GM12878 (cell line): ENCODE data around the gene PUM2. TPM values are rescaled to one million over a fixed set of nuclear protein-coding genes. Genes with fewer than 3 reads are reported as not detected.

ENCODE experiments used
- ATAC-seq: fragments of 200-7000 bp; cut with Tn5 transposase; 3 replicates; pipeline ENCODE4 v1.9.1; 2020; ENCODE audit warnings: mild to moderate bottlenecking, moderate library complexity
- BruUV-seq: library from RNA; stranded (reverse); fragments of 400-500 nt; replicated peaks from 2 replicates; lab custom pipeline; 2021; lab: Mats Ljungman, UMichigan
- CTCF ChIA-PET: fragments of 300-600 bp; sonication (Branson Sonifier 250); formaldehyde crosslinking; extraction: SDS; loops from one replicate; lab custom pipeline; 2021; ENCODE audit warnings: inconsistent platforms; lab: Yijun Ruan, JAX
- POLR2A ChIA-PET: fragments of 350-600 bp; formaldehyde crosslinking; extraction: SDS; loops from one replicate; lab custom pipeline; 2021; ENCODE audit warnings: inconsistent platforms; lab: Charles Lee
- RAD21 ChIA-PET: fragments of 300-600 bp; sonication (Branson Sonifier 250); formaldehyde crosslinking; loops from one replicate; lab custom pipeline; 2023; ENCODE audit warnings: antibody characterized with exemption; ENCODE audit not compliant: unreplicated experiment; lab: Charles Lee
- SMC1A ChIA-PET: fragments of 300-600 bp; sonication (Branson Sonifier 250); formaldehyde crosslinking; loops from one replicate; lab custom pipeline; 2023; ENCODE audit not compliant: unreplicated experiment, uncharacterized antibody; lab: Charles Lee
- DNase-seq: peaks from one replicate; pipeline ENCODE4 v3.0.0-alpha.2; 2011; ENCODE audit warnings: low read depth, low spot score
- FAIRE-seq: peaks from 3 replicates; lab custom pipeline; 2011; peaks lifted over from hg19 to GRCh38; lab: Jason Lieb, UNC
- H2AFZ ChIP-seq: 2 replicates; pipeline ENCODE4 v1.6.0; 2011; ENCODE audit warnings: low read depth, low read length, control low read depth; ENCODE audit not compliant: control insufficient read depth
- H3K27ac ChIP-seq: 2 replicates; pipeline ENCODE4 v1.5.1; 2011; ENCODE audit warnings: control low read depth; ENCODE audit not compliant: control insufficient read depth, insufficient read depth
- H3K27me3 ChIP-seq, 2 experiments: replicated peaks in 1 of 2; 2 replicates each; pipeline versions ENCODE4 v1.6.0 to v1.6.1; 2011; ENCODE audit warnings: low read length in 1 of 2; ENCODE audit not compliant: control insufficient read depth in 2 of 2, insufficient read depth in 2 of 2
- H3K36me3 ChIP-seq, 2 experiments: 2 replicates each; pipeline ENCODE4 v1.5.1; 2011; ENCODE audit warnings: low read length in 1 of 2; ENCODE audit not compliant: control insufficient read depth in 2 of 2, insufficient read depth in 2 of 2
- H3K4me1 ChIP-seq: 2 replicates; pipeline ENCODE4 v1.6.1; 2011; ENCODE audit warnings: mild to moderate bottlenecking, low read length, moderate library complexity, mixed read lengths; ENCODE audit not compliant: control insufficient read depth, insufficient read depth
- H3K4me2 ChIP-seq: 2 replicates; pipeline ENCODE4 v1.6.0; 2011; ENCODE audit warnings: control low read depth; ENCODE audit not compliant: control insufficient read depth, insufficient read depth
- H3K4me3 ChIP-seq: fragments of 200-600 bp; sonication (generic); 2 replicates; pipeline ENCODE4 v1.5.1; 2016
- H3K79me2 ChIP-seq: 2 replicates; pipeline ENCODE4 v1.6.0; 2011; ENCODE audit warnings: low read length; ENCODE audit not compliant: control insufficient read depth, insufficient read depth
- H3K9ac ChIP-seq: 2 replicates; pipeline ENCODE4 v1.8.0; 2011; ENCODE audit warnings: low read length, control low read depth, mixed read lengths; ENCODE audit not compliant: control insufficient read depth, insufficient read depth
- H3K9me3 ChIP-seq: replicated peaks from 3 replicates; pipeline ENCODE4 v1.5.1; 2011; ENCODE audit warnings: mild to moderate bottlenecking, low read length; ENCODE audit not compliant: control insufficient read depth, insufficient read depth
- H4K20me1 ChIP-seq: 2 replicates; pipeline ENCODE4 v1.6.0; 2011; ENCODE audit not compliant: control insufficient read depth, insufficient read depth
- BACH1 ChIP-seq: fragments of 450-650 bp; IDR thresholded peaks from 2 replicates; pipeline ENCODE4 v1.6.1; 2017; ENCODE audit warnings: mild to moderate bottlenecking, borderline replicate concordance
- BRCA1 ChIP-seq: IDR thresholded peaks from 2 replicates; pipeline ENCODE4 v1.6.1; 2011; ENCODE audit warnings: low read depth, low read length, improper control_type of control experiment
- CEBPB ChIP-seq, 2 experiments: fragments of 150-350 bp in 1 of 2; IDR thresholded peaks; 2 replicates each; pipeline ENCODE4 v1.6.1; 2012 to 2014; ENCODE audit warnings: low read depth in 2 of 2, low read length in 2 of 2, borderline replicate concordance in 1 of 2, inconsistent platforms in 1 of 2
- EED ChIP-seq: sonication (generic); IDR thresholded peaks from 2 replicates; pipeline ENCODE4 v1.6.1; 2016; ENCODE audit warnings: antibody characterized with exemption, low read depth
- GATAD2B ChIP-seq: fragments of 450-650 bp; conservative IDR thresholded peaks from 2 replicates; pipeline ENCODE4 v1.6.1; 2017; ENCODE audit warnings: low read depth, mild to moderate bottlenecking, moderate library complexity
- HDAC6 ChIP-seq: fragments of 200-600 bp; sonication (generic); IDR thresholded peaks from one replicate; pipeline ENCODE4 v1.8.0; 2017; ENCODE audit warnings: antibody characterized with exemption; ENCODE audit not compliant: unreplicated experiment
- IKZF1 ChIP-seq: fragments of 450-650 bp; conservative IDR thresholded peaks from 2 replicates; pipeline ENCODE4 v1.6.1; 2017; ENCODE audit warnings: antibody characterized with exemption, mild to moderate bottlenecking
- KAT2A ChIP-seq: conservative IDR thresholded peaks from 2 replicates; pipeline ENCODE4 v1.6.1; 2011; ENCODE audit warnings: low read depth, low read length; ENCODE audit not compliant: control insufficient read depth
- RCOR1 ChIP-seq: conservative IDR thresholded peaks from 2 replicates; pipeline ENCODE4 v1.6.1; 2012; ENCODE audit warnings: low read depth, low read length, improper control_type of control experiment
- SMARCA5 ChIP-seq: fragments of 450-650 bp; IDR thresholded peaks from 2 replicates; pipeline ENCODE4 v1.6.1; 2017; ENCODE audit warnings: mild to moderate bottlenecking
- TCF12 ChIP-seq: IDR thresholded peaks from 2 replicates; pipeline ENCODE4 v1.6.1; 2011; ENCODE audit warnings: low read depth, mild to moderate bottlenecking, low read length
- TCF3 ChIP-seq: IDR thresholded peaks from 2 replicates; pipeline ENCODE4 v1.6.1; 2012; ENCODE audit warnings: low read depth, mild to moderate bottlenecking, low read length, borderline replicate concordance; ENCODE audit not compliant: insufficient read depth
- ZNF384 ChIP-seq: IDR thresholded peaks from 2 replicates; pipeline ENCODE4 v1.6.1; 2012; ENCODE audit warnings: low read depth, mild to moderate bottlenecking, low read length, improper control_type of control experiment, borderline replicate concordance
- WGBS: methylation state at CpG from one replicate; pipeline ENCODE4 v1.1.6; 2016; ENCODE audit warnings: low lambda C conversion rate; ENCODE audit not compliant: insufficient replicate concordance, insufficient coverage; ENCODE audit errors: missing lambda C conversion rate; 5-methylcytosine and 5-hydroxymethylcytosine counted together
- in situ Hi-C: fragments of 300-500 bp; cut with MboI; formaldehyde crosslinking; loops from 9 replicates; pipeline ENCODE4 v1.14.3; 2018; ENCODE audit warnings: mixed read lengths
- intact Hi-C: fragments of 100-400 bp; cut with micrococcal nuclease; formaldehyde crosslinking; loops from one replicate; pipeline ENCODE4 v1.14.2; 2022; ENCODE audit not compliant: unreplicated experiment
- polyA plus RNA-seq, 11 experiments: library from polyadenylated mRNA; depleted of rRNA in 4 of 11; unstranded in 6 of 11; stranded (reverse) in 5 of 11; fragments of >200 nt; fragmentation: Nextera tagmentation in 4 of 11; fragmentation: Illumina TruSeq in 1 of 11; extraction: Ambion mirVana in 4 of 11; extraction: Trizol in 1 of 11; gene quantifications; 1 replicate in 1 of 11; 2 replicates in 10 of 11; pipeline versions ENCODE4 v1.2.1 to v1.2.3, GENCODE V29; 2011 to 2016; ENCODE audit warnings: inconsistent platforms in 2 of 11, missing spikeins in 2 of 11, low read depth in 1 of 11
- total RNA-seq, 4 experiments: library from RNA; depleted of rRNA in 3 of 4; stranded (reverse); fragments of >200 nt in 3 of 4; fragmentation: Illumina TruSeq in 1 of 4; extraction: Trizol in 1 of 4; gene quantifications; 2 replicates each; pipeline versions ENCODE4 v1.2.1 to v1.2.3, GENCODE V29; 2013 to 2021

PUM2 gene
- total and polyA plus RNA-seq, 10 of the 15 experiments (the other 5 are each of a cell fraction or from before 2014, with no cell fraction given): 14.5 to 87.6 (median 29.4) TPM

- Histone ChIP-seq H2AFZ (no peak overlapping the region), H3K36me3 (no peaks in the 10 kb centered on the region; a peak in 1 of 4 replicates), H3K9me3 (no peaks in the 10 kb centered on the region), H3K27me3 (no peaks in the 10 kb centered on the region), H3K9ac (no peak overlapping the region), H3K79me2 (no peaks in the 10 kb centered on the region), H3K4me1 (no peaks in the 10 kb centered on the region), H4K20me1 (no peaks in the 10 kb centered on the region), H3K27ac (no peak overlapping the region), H3K4me3 (no peak overlapping the region), H3K4me2 (no peak overlapping the region)
- no peak for DNase-seq
- RAD21 ChIA-PET: no interaction called here
- intact Hi-C loops: no loop called here
- no TSS peak for BruUV-seq
- WGBS: 47% methylated on average over 6 of the region's 6 CpGs
- no peak for ATAC-seq
- in situ Hi-C loops: no loop called here
- TF ChIP-seq EED (no peak), IKZF1 (no peak), RCOR1 (no peak), TCF3 (no peak), HDAC6 (no peak), GATAD2B (no peak), CEBPB (IDR thresholded peaks at IDR 0.05; ENCODE audit: borderline replicate concordance in 1 of 2, low read depth in 2 of 2, low read length in 2 of 2) (no peak), KAT2A (no peak), TCF12 (no peak), SMARCA5 (no peak), ZNF384 (no peak), BRCA1 (no peak), BACH1 (no peak)
- POLR2A ChIA-PET: no interaction called here
- CTCF ChIA-PET: no interaction called here
- SMC1A ChIA-PET: no interaction called here
- FAIRE-seq: no peak
Measured at GRCh38 chr2:20199633-20200270, 150.9 kb downstream of the PUM2 start.
